Prostate gland (tissue), 2 donors: Measurements from ENCODE around the gene USP13.

Source experiments
- POLR2A ChIP-seq: fragments of 450-650 bp; IDR thresholded peaks from one replicate; pipeline ENCODE4 v1.6.1; 2016; ENCODE audit warnings: antibody characterized with exemption, mild to moderate bottlenecking
- POLR2AphosphoS5 ChIP-seq: sonication (generic); formaldehyde crosslinking; IDR thresholded peaks from one replicate; pipeline ENCODE4 v1.6.1; 2017; ENCODE audit warnings: antibody characterized with exemption
- TF ChIP-seq, protein P1 (sequence below), 4 experiments: fragments of 200-600 bp in 2 of 4; fragments of 450-650 bp in 2 of 4; sonication (generic) in 2 of 4; IDR thresholded peaks; 1 replicate in 3 of 4; 2 replicates in 1 of 4; pipeline ENCODE4 v1.5.1; 2016 to 2019; ENCODE audit warnings: antibody characterized with exemption in 4 of 4, mild to moderate bottlenecking in 2 of 4, moderate library complexity in 2 of 4

DNA sequence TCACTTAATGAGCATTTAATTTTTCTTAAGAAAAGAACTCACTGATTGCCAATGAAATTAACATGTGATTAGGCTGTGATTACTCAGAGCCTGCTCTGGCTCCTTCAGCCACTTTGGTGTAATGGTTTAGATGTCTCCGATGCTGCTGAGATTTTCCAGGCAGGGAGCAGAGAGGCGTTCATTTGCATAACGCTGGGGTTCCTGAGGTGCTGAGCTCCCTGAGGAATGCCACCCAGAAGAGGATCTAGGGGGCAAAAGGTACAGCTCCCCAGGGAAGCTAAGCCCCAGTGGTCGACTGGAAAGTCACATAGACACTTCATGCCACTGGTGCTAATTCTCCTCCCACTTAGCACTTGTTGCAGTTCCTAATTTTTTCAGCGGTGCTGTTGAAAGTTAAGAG is 119.5 kb downstream of the USP13 start:
- no peak for TF ChIP-seq POLR2AphosphoS5
- TF ChIP-seq, protein P1, sequence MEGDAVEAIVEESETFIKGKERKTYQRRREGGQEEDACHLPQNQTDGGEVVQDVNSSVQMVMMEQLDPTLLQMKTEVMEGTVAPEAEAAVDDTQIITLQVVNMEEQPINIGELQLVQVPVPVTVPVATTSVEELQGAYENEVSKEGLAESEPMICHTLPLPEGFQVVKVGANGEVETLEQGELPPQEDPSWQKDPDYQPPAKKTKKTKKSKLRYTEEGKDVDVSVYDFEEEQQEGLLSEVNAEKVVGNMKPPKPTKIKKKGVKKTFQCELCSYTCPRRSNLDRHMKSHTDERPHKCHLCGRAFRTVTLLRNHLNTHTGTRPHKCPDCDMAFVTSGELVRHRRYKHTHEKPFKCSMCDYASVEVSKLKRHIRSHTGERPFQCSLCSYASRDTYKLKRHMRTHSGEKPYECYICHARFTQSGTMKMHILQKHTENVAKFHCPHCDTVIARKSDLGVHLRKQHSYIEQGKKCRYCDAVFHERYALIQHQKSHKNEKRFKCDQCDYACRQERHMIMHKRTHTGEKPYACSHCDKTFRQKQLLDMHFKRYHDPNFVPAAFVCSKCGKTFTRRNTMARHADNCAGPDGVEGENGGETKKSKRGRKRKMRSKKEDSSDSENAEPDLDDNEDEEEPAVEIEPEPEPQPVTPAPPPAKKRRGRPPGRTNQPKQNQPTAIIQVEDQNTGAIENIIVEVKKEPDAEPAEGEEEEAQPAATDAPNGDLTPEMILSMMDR (IDR thresholded peaks at IDR 0.05): no peak
- TF ChIP-seq POLR2A: no peak
